Mucosa of stomach (tissue), 1 donor: Measurements from ENCODE around the gene TINAGL1.

Source experiments
- H3K27me3 ChIP-seq: one replicate; pipeline ENCODE4 v1.7.0; 2013; ENCODE audit warnings: mild to moderate bottlenecking, low read length; ENCODE audit not compliant: control insufficient read depth, insufficient read depth
- H3K36me3 ChIP-seq: one replicate; pipeline ENCODE4 v1.7.0; 2013; ENCODE audit warnings: low read length; ENCODE audit not compliant: control insufficient read depth, insufficient read depth
- H3K4me1 ChIP-seq: one replicate; pipeline ENCODE4 v1.7.0; 2013; ENCODE audit warnings: mild to moderate bottlenecking, low read length; ENCODE audit not compliant: control insufficient read depth, insufficient read depth
- H3K4me3 ChIP-seq: one replicate; pipeline ENCODE4 v1.7.0; 2013; ENCODE audit warnings: low read length
- H3K9ac ChIP-seq: one replicate; pipeline ENCODE4 v1.7.0; 2013; ENCODE audit warnings: mild to moderate bottlenecking, low read length, moderate library complexity
- H3K9me3 ChIP-seq: one replicate; pipeline ENCODE4 v1.7.0; 2013; ENCODE audit warnings: mild to moderate bottlenecking, low read length, moderate library complexity; ENCODE audit not compliant: control insufficient read depth
- donor health status: Pancreatic carcinoma.

Gene TINAGL1

GRCh38 chr1:31571340-31572295, 4.7 kb upstream of the TINAGL1 start:
- peaks cover 39% of the 10 kb centered on the region for H3K4me1 ChIP-seq
- H3K4me3 ChIP-seq, result no peak overlapping the region
- H3K9me3 ChIP-seq, result no peaks in the 10 kb centered on the region
- H3K36me3 ChIP-seq, result no peaks in the 10 kb centered on the region
- no peak overlapping the region for H3K9ac ChIP-seq
- peaks cover 3% of the 10 kb centered on the region for H3K27me3 ChIP-seq

- Histone ChIP-seq H3K36me3 (no peaks in the 10 kb centered on the region), H3K9me3 (no peaks in the 10 kb centered on the region), H3K4me3 (no peak overlapping the region), H3K27me3 (peaks cover 5% of the 10 kb centered on the region), H3K4me1 (peaks cover 42% of the 10 kb centered on the region), H3K9ac (no peak overlapping the region)
These were observed 3.8 kb upstream of the TINAGL1 start for GRCh38 chr1:31572323-31573104.

GRCh38 chr1:31573261-31573660, 3.1 kb upstream of the TINAGL1 start:
- H3K4me1 ChIP-seq, result peaks cover 42% of the 10 kb centered on the region
- peak overlapping the region; percentile 38 for H3K9ac ChIP-seq
- peaks cover 5% of the 10 kb centered on the region for H3K27me3 ChIP-seq
- H3K36me3 ChIP-seq, result no peaks in the 10 kb centered on the region
- H3K4me3 ChIP-seq, result no peak overlapping the region
- H3K9me3 ChIP-seq, result no peaks in the 10 kb centered on the region

- H3K9ac ChIP-seq, result peak overlapping the region; percentile 96
- H3K4me3 ChIP-seq, result no peak overlapping the region
- peaks cover 50% of the 10 kb centered on the region for H3K4me1 ChIP-seq
- peaks cover 5% of the 10 kb centered on the region for H3K27me3 ChIP-seq
- no peaks in the 10 kb centered on the region for H3K9me3 ChIP-seq
- H3K36me3 ChIP-seq, result no peaks in the 10 kb centered on the region
These were observed 1.5 kb upstream of the TINAGL1 start for GRCh38 chr1:31574749-31575368.

GRCh38 chr1:31575369-31576140, 760 bp upstream of the TINAGL1 start:
- Histone ChIP-seq H3K9ac (peak overlapping the region; percentile 96), H3K4me3 (peak overlapping the region; percentile 2), H3K27me3 (peaks cover 5% of the 10 kb centered on the region), H3K9me3 (no peaks in the 10 kb centered on the region), H3K36me3 (no peaks in the 10 kb centered on the region), H3K4me1 (peaks cover 57% of the 10 kb centered on the region)

DNA sequence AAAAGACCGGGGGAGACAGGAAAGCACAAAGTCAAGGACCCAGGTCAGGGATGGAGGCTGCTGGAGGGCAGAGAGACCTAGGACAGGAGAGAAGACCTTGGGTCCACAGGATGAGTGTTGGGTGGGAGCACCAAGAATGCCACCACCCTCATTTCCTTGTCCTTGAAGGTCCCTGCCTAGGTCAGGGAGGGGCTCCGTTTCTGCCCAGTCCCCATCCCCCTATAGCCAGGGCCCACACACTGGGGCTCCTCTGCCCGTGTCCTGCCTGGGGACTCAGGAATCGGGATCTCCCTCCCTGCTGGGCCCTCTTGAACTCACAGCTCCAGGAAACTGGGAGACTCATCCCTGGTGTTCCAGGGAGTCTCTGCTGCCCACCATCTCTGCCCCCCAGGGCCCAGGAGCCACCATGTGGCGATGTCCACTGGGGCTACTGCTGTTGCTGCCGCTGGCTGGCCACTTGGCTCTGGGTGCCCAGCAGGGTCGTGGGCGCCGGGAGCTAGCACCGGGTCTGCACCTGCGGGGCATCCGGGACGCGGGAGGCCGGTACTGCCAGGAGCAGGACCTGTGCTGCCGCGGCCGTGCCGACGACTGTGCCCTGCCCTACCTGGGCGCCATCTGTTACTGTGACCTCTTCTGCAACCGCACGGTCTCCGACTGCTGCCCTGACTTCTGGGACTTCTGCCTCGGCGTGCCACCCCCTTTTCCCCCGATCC, 584 bp downstream of the TINAGL1 start:
- Histone ChIP-seq H3K4me1 (peaks cover 70% of the 10 kb centered on the region), H3K4me3 (peak overlapping the region; percentile 23), H3K9ac (peak overlapping the region; percentile 96), H3K27me3 (peaks cover 5% of the 10 kb centered on the region), H3K36me3 (no peaks in the 10 kb centered on the region), H3K9me3 (no peaks in the 10 kb centered on the region)

GRCh38 chr1:31577515-31578192, 1.3 kb downstream of the TINAGL1 start:
- H3K9me3 ChIP-seq, result no peaks in the 10 kb centered on the region
- H3K36me3 ChIP-seq, result no peaks in the 10 kb centered on the region
- H3K4me3 ChIP-seq, result peak overlapping the region; percentile 23
- H3K27me3 ChIP-seq, result peaks cover 5% of the 10 kb centered on the region
- H3K4me1 ChIP-seq, result peaks cover 76% of the 10 kb centered on the region
- H3K9ac ChIP-seq, result peak overlapping the region; percentile 96

GRCh38 chr1:31579374-31579773, 3.1 kb downstream of the TINAGL1 start:
- H3K36me3 ChIP-seq, result peaks cover 6% of the 10 kb centered on the region
- peaks cover 5% of the 10 kb centered on the region for H3K27me3 ChIP-seq
- peaks cover 73% of the 10 kb centered on the region for H3K4me1 ChIP-seq
- H3K9ac ChIP-seq, result peak overlapping the region; percentile 3
- H3K9me3 ChIP-seq, result no peaks in the 10 kb centered on the region
- H3K4me3 ChIP-seq, result no peak overlapping the region

DNA sequence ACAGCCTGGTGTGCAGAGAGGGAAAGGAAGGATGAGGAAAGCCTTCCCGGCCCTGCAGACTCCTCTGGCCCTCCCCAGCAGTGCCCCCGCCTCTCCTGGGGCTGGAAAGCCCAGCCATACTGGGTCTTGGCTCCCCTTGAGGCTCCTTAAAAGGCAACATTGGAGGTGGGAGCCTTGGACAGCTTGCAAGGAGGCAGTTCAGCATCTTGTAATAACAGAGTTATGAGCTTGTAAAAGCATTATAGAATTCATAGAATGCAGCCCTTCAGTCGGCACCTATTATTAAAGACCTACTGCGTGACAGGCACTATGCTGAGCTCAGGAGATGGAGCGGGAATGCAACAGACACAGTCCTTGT, 4.2 kb downstream of the TINAGL1 start:
- H3K27me3 ChIP-seq, result peaks cover 5% of the 10 kb centered on the region
- H3K9me3 ChIP-seq, result no peaks in the 10 kb centered on the region
- H3K4me3 ChIP-seq, result no peak overlapping the region
- peaks cover 65% of the 10 kb centered on the region for H3K4me1 ChIP-seq
- no peak overlapping the region for H3K9ac ChIP-seq
- peaks cover 6% of the 10 kb centered on the region for H3K36me3 ChIP-seq

DNA sequence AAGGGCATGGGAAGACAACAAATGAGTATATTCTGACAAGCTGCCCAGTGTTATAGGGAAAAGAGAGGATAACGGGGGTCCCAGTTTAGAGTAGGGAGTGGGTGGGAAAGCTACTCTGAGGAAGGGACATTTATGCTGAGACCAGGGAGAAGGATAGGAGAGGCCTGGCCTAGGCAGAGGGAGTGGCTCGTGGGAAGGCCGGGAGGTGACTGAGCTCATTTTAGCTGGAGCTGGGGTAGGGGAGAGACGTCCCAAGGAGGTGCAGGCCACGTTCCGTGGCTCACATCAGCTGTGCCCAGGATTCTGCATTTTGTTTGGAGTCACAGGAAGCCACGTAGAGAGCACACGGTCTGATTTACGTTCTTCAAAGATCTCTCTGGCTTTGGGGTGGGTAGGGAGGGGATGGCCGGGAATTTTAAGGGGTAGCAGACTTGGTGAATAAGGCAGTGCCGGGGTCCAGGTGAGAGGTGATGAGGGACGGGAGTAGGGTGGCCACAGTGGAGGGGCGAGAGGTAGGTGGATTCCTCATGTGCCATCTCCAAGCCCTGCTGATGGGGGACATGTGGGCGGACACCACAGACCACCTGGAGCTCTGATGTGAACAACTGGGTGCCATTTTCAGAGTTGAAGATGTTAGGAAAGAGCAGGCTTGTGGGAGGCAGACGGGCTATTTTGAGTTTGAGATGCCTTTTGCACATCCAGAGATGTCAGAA, 4.7 kb downstream of the TINAGL1 start:
- Histone ChIP-seq H3K36me3 (peaks cover 6% of the 10 kb centered on the region), H3K9me3 (no peaks in the 10 kb centered on the region), H3K9ac (no peak overlapping the region), H3K27me3 (peaks cover 5% of the 10 kb centered on the region), H3K4me3 (no peak overlapping the region), H3K4me1 (peaks cover 59% of the 10 kb centered on the region)
